WTC11 (cell line): ENCODE data around the gene STAT1. TPM values are rescaled to one million over a fixed set of nuclear protein-coding genes. Genes with fewer than 3 reads are reported as not detected.

Experiments
- ATAC-seq: fragments of 200-7000 bp; cut with Tn5 transposase; 2 replicates; pipeline ENCODE4 v1.10.0; 2021; ENCODE audit warnings: mild to moderate bottlenecking, moderate library complexity
- CTCF ChIA-PET: fragments of 300-600 bp; sonication (Branson Sonifier 250); formaldehyde crosslinking; loops from one replicate; lab custom pipeline; 2021; ENCODE audit warnings: antibody characterized with exemption; lab: Charles Lee
- POLR2A ChIA-PET: fragments of 350-600 bp; sonication (Branson Sonifier 250); formaldehyde crosslinking; loops from one replicate; lab custom pipeline; 2021; ENCODE audit warnings: antibody characterized with exemption; lab: Charles Lee
- DNase-seq: peaks from one replicate; pipeline ENCODE4 v3.0.0; 2021; ENCODE audit warnings: low spot score
- H3K27ac Mint-ChIP-seq: 2 replicates; pipeline ENCODE4 v1.8.0; 2021; ENCODE audit warnings: mixed read lengths
- H3K27me3 Mint-ChIP-seq: 2 replicates; pipeline ENCODE4 v1.8.0; 2021; ENCODE audit warnings: low read depth, mild to moderate bottlenecking, moderate library complexity, mixed read lengths
- H3K36me3 Mint-ChIP-seq: 2 replicates; pipeline ENCODE4 v1.8.0; 2021; ENCODE audit warnings: mixed read lengths
- H3K4me1 Mint-ChIP-seq: 2 replicates; pipeline ENCODE4 v1.8.0; 2022; ENCODE audit warnings: mixed read lengths
- H3K4me3 Mint-ChIP-seq: 2 replicates; pipeline ENCODE4 v1.8.0; 2021; ENCODE audit warnings: mild to moderate bottlenecking, moderate library complexity, mixed read lengths
- H3K9me3 Mint-ChIP-seq: 2 replicates; pipeline ENCODE4 v1.8.0; 2021; ENCODE audit warnings: mixed read lengths
- GRHL2 ChIP-seq: fragments of 250-450 bp; sonication (Bioruptor Pico); IDR thresholded peaks from 2 replicates; pipeline ENCODE4 v1.8.0; 2022; ENCODE audit warnings: mild to moderate bottlenecking, moderate library complexity; ENCODE audit not compliant: insufficient replicate concordance, severe bottlenecking
- JUN ChIP-seq: sonication (generic); formaldehyde crosslinking; IDR thresholded peaks from 2 replicates; pipeline ENCODE4 v1.8.0; 2023; ENCODE audit warnings: mild to moderate bottlenecking, missing genetic modification reagents
- KAT7 ChIP-seq: sonication (generic); formaldehyde crosslinking; IDR thresholded peaks from 2 replicates; pipeline ENCODE4 v1.8.1; 2023; ENCODE audit warnings: missing genetic modification reagents, mild to moderate bottlenecking, borderline replicate concordance
- NFE2L1 ChIP-seq: sonication (generic); formaldehyde crosslinking; IDR thresholded peaks from 2 replicates; pipeline ENCODE4 v1.8.1; 2023; ENCODE audit warnings: missing genetic modification reagents
- NR1H2 ChIP-seq: sonication (generic); formaldehyde crosslinking; IDR thresholded peaks from 2 replicates; pipeline ENCODE4 v1.9.0; 2021; ENCODE audit warnings: mild to moderate bottlenecking, moderate library complexity, missing genetic modification reagents
- SMAD3 ChIP-seq: sonication (generic); formaldehyde crosslinking; IDR thresholded peaks from 2 replicates; pipeline ENCODE4 v1.8.0; 2022; ENCODE audit warnings: missing genetic modification reagents, mild to moderate bottlenecking, borderline replicate concordance
- ZBTB21 ChIP-seq: sonication (generic); formaldehyde crosslinking; IDR thresholded peaks from 2 replicates; pipeline ENCODE4 v1.8.1; 2023; ENCODE audit warnings: mild to moderate bottlenecking, missing genetic modification reagents, borderline replicate concordance
- ZNF219 ChIP-seq: sonication (generic); formaldehyde crosslinking; IDR thresholded peaks from 2 replicates; pipeline ENCODE4 v1.8.0; 2023; ENCODE audit warnings: missing genetic modification reagents, mild to moderate bottlenecking, borderline replicate concordance
- ZNF423 ChIP-seq: fragments of 250-450 bp; sonication (Bioruptor Pico); IDR thresholded peaks from 2 replicates; pipeline ENCODE4 v2.1.2; 2022; ENCODE audit warnings: mild to moderate bottlenecking, moderate library complexity
- total RNA-seq: library from RNA; stranded (reverse); gene quantifications from 3 replicates; pipeline ENCODE4 v1.2.3, GENCODE V29; 2021
- TF ChIP-seq, protein P1 (sequence below): sonication (generic); formaldehyde crosslinking; IDR thresholded peaks from 2 replicates; pipeline ENCODE4 v1.8.0; 2023; ENCODE audit warnings: missing genetic modification reagents, mild to moderate bottlenecking, borderline replicate concordance
- TF ChIP-seq, protein P2 (sequence below): fragments of 250-450 bp; sonication (Bioruptor Pico); IDR thresholded peaks from 2 replicates; pipeline ENCODE4 v1.9.0; 2021; ENCODE audit warnings: mild to moderate bottlenecking
- TF ChIP-seq, protein P3 (sequence below): fragments of 250-450 bp; sonication (Bioruptor Pico); IDR thresholded peaks from 2 replicates; pipeline ENCODE4 v1.9.0; 2021; ENCODE audit warnings: mild to moderate bottlenecking, borderline replicate concordance
- TF ChIP-seq, protein P4 (sequence below): fragments of 250-450 bp; sonication (Bioruptor Pico); IDR thresholded peaks from 2 replicates; pipeline ENCODE4 v1.8.0; 2021; ENCODE audit warnings: mild to moderate bottlenecking

Gene STAT1
- total RNA-seq, 1 experiment from 2014 or later = 36.1 TPM

DNA sequence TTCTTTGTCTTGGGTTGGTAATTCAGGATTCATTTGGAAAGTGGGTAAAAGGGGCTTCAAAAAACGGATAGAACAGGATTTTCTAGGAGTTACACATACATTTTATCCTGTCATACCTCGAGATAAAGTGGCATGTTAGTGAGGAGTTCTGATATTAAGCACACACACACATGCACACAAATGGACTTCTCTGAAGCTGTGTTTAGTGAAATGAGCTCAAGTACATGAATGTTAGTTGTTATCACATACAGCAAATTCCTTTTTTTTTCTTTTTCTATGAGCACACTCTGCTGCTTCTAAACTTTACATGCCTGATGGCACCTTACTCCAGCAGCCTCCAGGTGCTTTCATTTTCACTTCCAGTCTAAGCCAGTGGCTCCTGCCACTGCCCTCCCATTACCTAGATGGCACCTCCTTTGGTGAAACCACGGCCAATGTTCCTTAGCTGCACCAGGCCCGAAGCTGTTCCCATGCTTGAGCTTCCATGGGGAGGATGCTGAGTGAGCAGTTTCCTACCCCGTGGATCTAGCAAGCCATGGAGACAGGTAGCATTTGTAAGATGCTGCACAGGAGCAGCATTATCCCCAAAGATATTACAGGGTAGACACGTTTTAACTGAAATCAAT is 49.7 kb downstream of the STAT1 start (continued):
- TF ChIP-seq, protein P1, sequence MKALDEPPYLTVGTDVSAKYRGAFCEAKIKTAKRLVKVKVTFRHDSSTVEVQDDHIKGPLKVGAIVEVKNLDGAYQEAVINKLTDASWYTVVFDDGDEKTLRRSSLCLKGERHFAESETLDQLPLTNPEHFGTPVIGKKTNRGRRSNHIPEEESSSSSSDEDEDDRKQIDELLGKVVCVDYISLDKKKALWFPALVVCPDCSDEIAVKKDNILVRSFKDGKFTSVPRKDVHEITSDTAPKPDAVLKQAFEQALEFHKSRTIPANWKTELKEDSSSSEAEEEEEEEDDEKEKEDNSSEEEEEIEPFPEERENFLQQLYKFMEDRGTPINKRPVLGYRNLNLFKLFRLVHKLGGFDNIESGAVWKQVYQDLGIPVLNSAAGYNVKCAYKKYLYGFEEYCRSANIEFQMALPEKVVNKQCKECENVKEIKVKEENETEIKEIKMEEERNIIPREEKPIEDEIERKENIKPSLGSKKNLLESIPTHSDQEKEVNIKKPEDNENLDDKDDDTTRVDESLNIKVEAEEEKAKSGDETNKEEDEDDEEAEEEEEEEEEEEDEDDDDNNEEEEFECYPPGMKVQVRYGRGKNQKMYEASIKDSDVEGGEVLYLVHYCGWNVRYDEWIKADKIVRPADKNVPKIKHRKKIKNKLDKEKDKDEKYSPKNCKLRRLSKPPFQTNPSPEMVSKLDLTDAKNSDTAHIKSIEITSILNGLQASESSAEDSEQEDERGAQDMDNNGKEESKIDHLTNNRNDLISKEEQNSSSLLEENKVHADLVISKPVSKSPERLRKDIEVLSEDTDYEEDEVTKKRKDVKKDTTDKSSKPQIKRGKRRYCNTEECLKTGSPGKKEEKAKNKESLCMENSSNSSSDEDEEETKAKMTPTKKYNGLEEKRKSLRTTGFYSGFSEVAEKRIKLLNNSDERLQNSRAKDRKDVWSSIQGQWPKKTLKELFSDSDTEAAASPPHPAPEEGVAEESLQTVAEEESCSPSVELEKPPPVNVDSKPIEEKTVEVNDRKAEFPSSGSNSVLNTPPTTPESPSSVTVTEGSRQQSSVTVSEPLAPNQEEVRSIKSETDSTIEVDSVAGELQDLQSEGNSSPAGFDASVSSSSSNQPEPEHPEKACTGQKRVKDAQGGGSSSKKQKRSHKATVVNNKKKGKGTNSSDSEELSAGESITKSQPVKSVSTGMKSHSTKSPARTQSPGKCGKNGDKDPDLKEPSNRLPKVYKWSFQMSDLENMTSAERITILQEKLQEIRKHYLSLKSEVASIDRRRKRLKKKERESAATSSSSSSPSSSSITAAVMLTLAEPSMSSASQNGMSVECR (CRISPR knock-in tag) = no peak
- TF ChIP-seq, protein P2, sequence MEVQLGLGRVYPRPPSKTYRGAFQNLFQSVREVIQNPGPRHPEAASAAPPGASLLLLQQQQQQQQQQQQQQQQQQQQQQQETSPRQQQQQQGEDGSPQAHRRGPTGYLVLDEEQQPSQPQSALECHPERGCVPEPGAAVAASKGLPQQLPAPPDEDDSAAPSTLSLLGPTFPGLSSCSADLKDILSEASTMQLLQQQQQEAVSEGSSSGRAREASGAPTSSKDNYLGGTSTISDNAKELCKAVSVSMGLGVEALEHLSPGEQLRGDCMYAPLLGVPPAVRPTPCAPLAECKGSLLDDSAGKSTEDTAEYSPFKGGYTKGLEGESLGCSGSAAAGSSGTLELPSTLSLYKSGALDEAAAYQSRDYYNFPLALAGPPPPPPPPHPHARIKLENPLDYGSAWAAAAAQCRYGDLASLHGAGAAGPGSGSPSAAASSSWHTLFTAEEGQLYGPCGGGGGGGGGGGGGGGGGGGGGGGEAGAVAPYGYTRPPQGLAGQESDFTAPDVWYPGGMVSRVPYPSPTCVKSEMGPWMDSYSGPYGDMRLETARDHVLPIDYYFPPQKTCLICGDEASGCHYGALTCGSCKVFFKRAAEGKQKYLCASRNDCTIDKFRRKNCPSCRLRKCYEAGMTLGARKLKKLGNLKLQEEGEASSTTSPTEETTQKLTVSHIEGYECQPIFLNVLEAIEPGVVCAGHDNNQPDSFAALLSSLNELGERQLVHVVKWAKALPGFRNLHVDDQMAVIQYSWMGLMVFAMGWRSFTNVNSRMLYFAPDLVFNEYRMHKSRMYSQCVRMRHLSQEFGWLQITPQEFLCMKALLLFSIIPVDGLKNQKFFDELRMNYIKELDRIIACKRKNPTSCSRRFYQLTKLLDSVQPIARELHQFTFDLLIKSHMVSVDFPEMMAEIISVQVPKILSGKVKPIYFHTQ (CRISPR knock-in tag) = no peak
- no peak for TF ChIP-seq ZNF423 (CRISPR knock-in tag)

DNA sequence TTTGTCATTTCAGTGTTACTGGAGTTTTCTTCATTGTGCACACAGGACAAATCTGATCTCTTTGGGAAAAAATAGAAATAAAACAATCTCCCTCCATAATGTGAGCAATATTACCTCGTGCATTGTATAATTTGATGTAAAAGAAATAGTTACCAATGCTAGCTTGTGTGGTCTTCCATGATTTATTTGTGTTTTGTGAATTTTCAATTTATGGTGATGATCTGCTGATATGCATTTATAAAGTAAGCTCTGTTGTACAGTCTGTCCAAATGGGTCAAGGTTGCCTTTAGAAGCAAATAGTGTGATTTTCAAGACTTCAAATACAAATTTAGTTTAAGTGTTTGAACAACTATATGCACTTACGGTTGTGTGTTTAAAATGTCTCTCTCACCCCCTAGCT is 50.9 kb downstream of the STAT1 start:
- TF ChIP-seq NR1H2 (CRISPR knock-in tag) (no peak), NFE2L1 (CRISPR knock-in tag) (no peak), KAT7 (CRISPR knock-in tag) (no peak), ZBTB21 (CRISPR knock-in tag) (no peak), ZNF219 (no peak), GRHL2 (CRISPR knock-in tag) (no peak), ZNF423 (CRISPR knock-in tag) (no peak), SMAD3 (CRISPR knock-in tag) (no peak), JUN (CRISPR knock-in tag) (no peak)
- TF ChIP-seq, protein P3, sequence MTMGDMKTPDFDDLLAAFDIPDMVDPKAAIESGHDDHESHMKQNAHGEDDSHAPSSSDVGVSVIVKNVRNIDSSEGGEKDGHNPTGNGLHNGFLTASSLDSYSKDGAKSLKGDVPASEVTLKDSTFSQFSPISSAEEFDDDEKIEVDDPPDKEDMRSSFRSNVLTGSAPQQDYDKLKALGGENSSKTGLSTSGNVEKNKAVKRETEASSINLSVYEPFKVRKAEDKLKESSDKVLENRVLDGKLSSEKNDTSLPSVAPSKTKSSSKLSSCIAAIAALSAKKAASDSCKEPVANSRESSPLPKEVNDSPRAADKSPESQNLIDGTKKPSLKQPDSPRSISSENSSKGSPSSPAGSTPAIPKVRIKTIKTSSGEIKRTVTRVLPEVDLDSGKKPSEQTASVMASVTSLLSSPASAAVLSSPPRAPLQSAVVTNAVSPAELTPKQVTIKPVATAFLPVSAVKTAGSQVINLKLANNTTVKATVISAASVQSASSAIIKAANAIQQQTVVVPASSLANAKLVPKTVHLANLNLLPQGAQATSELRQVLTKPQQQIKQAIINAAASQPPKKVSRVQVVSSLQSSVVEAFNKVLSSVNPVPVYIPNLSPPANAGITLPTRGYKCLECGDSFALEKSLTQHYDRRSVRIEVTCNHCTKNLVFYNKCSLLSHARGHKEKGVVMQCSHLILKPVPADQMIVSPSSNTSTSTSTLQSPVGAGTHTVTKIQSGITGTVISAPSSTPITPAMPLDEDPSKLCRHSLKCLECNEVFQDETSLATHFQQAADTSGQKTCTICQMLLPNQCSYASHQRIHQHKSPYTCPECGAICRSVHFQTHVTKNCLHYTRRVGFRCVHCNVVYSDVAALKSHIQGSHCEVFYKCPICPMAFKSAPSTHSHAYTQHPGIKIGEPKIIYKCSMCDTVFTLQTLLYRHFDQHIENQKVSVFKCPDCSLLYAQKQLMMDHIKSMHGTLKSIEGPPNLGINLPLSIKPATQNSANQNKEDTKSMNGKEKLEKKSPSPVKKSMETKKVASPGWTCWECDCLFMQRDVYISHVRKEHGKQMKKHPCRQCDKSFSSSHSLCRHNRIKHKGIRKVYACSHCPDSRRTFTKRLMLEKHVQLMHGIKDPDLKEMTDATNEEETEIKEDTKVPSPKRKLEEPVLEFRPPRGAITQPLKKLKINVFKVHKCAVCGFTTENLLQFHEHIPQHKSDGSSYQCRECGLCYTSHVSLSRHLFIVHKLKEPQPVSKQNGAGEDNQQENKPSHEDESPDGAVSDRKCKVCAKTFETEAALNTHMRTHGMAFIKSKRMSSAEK = no peak
- TF ChIP-seq, protein P4, sequence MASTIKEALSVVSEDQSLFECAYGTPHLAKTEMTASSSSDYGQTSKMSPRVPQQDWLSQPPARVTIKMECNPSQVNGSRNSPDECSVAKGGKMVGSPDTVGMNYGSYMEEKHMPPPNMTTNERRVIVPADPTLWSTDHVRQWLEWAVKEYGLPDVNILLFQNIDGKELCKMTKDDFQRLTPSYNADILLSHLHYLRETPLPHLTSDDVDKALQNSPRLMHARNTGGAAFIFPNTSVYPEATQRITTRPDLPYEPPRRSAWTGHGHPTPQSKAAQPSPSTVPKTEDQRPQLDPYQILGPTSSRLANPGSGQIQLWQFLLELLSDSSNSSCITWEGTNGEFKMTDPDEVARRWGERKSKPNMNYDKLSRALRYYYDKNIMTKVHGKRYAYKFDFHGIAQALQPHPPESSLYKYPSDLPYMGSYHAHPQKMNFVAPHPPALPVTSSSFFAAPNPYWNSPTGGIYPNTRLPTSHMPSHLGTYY (CRISPR knock-in tag) = no peak
- TF ChIP-seq, all 79 proteins: peak for 0
- ATAC-seq (no peak), DNase-seq (no peak)
- Mint-ChIP-seq H3K27me3 (no peaks in the 10 kb centered on the region), H3K4me3 (no peak overlapping the region), H3K4me1 (no peaks in the 10 kb centered on the region), H3K9me3 (no peaks in the 10 kb centered on the region), H3K27ac (no peak overlapping the region), H3K36me3 (peaks cover 3% of the 10 kb centered on the region)
- ChIA-PET POLR2A (no interaction called here), CTCF (interaction anchor here (1.2 kb wide), 1 partner anchor 874 kb away, joined by 4 read pairs; no protein-coding TSS in a partner anchor)
